ENCODE results near the gene SOX8.

The SOX8 gene

GRCh38 chr16:1012135-1012534 is 30.6 kb downstream of the SOX8 start:
- Histone ChIP-seq H3K9me3 (ENCODE audit: low read length) (no peaks in the 10 kb centered on the region), H3K4me3 (ENCODE audit: low read length) (no peak overlapping the region), H3K4me1 (ENCODE audit: insufficient read depth, low read length) (peaks cover 19% of the 10 kb centered on the region), H3K27me3 (ENCODE audit: insufficient read depth, low read length) (peaks cover 34% of the 10 kb centered on the region), H3K36me3 (ENCODE audit: insufficient read depth, low read length) (no peaks in the 10 kb centered on the region), H2AFZ (ENCODE audit: low read depth, low read length) (no peak overlapping the region)

- Histone ChIP-seq H3K27me3 (ENCODE audit: insufficient read depth, low read length) (peaks cover 32% of the 10 kb centered on the region), H3K36me3 (ENCODE audit: insufficient read depth, low read length) (no peaks in the 10 kb centered on the region), H3K4me1 (ENCODE audit: insufficient read depth, low read length) (peaks cover 19% of the 10 kb centered on the region), H2AFZ (ENCODE audit: low read depth, low read length) (no peak overlapping the region), H3K9me3 (ENCODE audit: low read length) (no peaks in the 10 kb centered on the region), H3K4me3 (ENCODE audit: low read length) (no peak overlapping the region)
Observed at GRCh38 chr16:1012722-1013592, 31.4 kb downstream of the SOX8 start.

- Histone ChIP-seq H3K4me3 (ENCODE audit: low read length) (no peak overlapping the region), H3K9me3 (ENCODE audit: low read length) (no peaks in the 10 kb centered on the region), H2AFZ (ENCODE audit: low read depth, low read length) (no peak overlapping the region), H3K27me3 (ENCODE audit: insufficient read depth, low read length) (peaks cover 27% of the 10 kb centered on the region), H3K4me1 (ENCODE audit: insufficient read depth, low read length) (peaks cover 19% of the 10 kb centered on the region), H3K36me3 (ENCODE audit: insufficient read depth, low read length) (no peaks in the 10 kb centered on the region)
Observed at GRCh38 chr16:1013593-1013900, 32.0 kb downstream of the SOX8 start.

GRCh38 chr16:1014221-1014620 is 32.7 kb downstream of the SOX8 start:
- no peaks in the 10 kb centered on the region for H3K36me3 ChIP-seq (ENCODE audit: insufficient read depth, low read length)
- no peak overlapping the region for H2AFZ ChIP-seq (ENCODE audit: low read depth, low read length)
- H3K4me3 ChIP-seq (ENCODE audit: low read length), result no peak overlapping the region
- peaks cover 23% of the 10 kb centered on the region for H3K27me3 ChIP-seq (ENCODE audit: insufficient read depth, low read length)
- peaks cover 19% of the 10 kb centered on the region for H3K4me1 ChIP-seq (ENCODE audit: insufficient read depth, low read length)
- H3K9me3 ChIP-seq (ENCODE audit: low read length), result no peaks in the 10 kb centered on the region

- Histone ChIP-seq H3K4me1 (ENCODE audit: insufficient read depth, low read length) (peaks cover 16% of the 10 kb centered on the region), H3K27me3 (ENCODE audit: insufficient read depth, low read length) (peaks cover 18% of the 10 kb centered on the region)
Observed at GRCh38 chr16:1014771-1015495, 33.4 kb downstream of the SOX8 start.

GRCh38 chr16:1018447-1019198 is 37.1 kb downstream of the SOX8 start:
- no peaks in the 10 kb centered on the region for H3K36me3 ChIP-seq (ENCODE audit: insufficient read depth, low read length)
- no peak overlapping the region for H3K4me3 ChIP-seq (ENCODE audit: low read length)
- no peaks in the 10 kb centered on the region for H3K9me3 ChIP-seq (ENCODE audit: low read length)

More at GRCh38 chr16:1014771-1015495, 33.4 kb downstream of the SOX8 start:
- no peaks in the 10 kb centered on the region for H3K36me3 ChIP-seq (ENCODE audit: insufficient read depth, low read length)
- H2AFZ ChIP-seq (ENCODE audit: low read depth, low read length), result no peak overlapping the region
- no peaks in the 10 kb centered on the region for H3K9me3 ChIP-seq (ENCODE audit: low read length)
- H3K4me3 ChIP-seq (ENCODE audit: low read length), result no peak overlapping the region

GRCh38 chr16:1019231-1020090 is 37.9 kb downstream of the SOX8 start:
- Histone ChIP-seq H3K4me1 (ENCODE audit: insufficient read depth, low read length) (peaks cover 5% of the 10 kb centered on the region), H3K9me3 (ENCODE audit: low read length) (no peaks in the 10 kb centered on the region), H2AFZ (ENCODE audit: low read depth, low read length) (no peak overlapping the region), H3K4me3 (ENCODE audit: low read length) (no peak overlapping the region), H3K36me3 (ENCODE audit: insufficient read depth, low read length) (no peaks in the 10 kb centered on the region), H3K27me3 (ENCODE audit: insufficient read depth, low read length) (no peaks in the 10 kb centered on the region)

More at GRCh38 chr16:1018447-1019198, 37.1 kb downstream of the SOX8 start:
- Histone ChIP-seq H3K4me1 (ENCODE audit: insufficient read depth, low read length) (no peaks in the 10 kb centered on the region), H3K27me3 (ENCODE audit: insufficient read depth, low read length) (no peaks in the 10 kb centered on the region), H2AFZ (ENCODE audit: low read depth, low read length) (no peak overlapping the region)

- no peaks in the 10 kb centered on the region for H3K9me3 ChIP-seq (ENCODE audit: low read length)
- H3K36me3 ChIP-seq (ENCODE audit: insufficient read depth, low read length), result no peaks in the 10 kb centered on the region
Observed at GRCh38 chr16:1020091-1020399, 38.5 kb downstream of the SOX8 start.

GRCh38 chr16:1020591-1020990 is 39.0 kb downstream of the SOX8 start:
- no peaks in the 10 kb centered on the region for H3K27me3 ChIP-seq (ENCODE audit: insufficient read depth, low read length)
- no peaks in the 10 kb centered on the region for H3K9me3 ChIP-seq (ENCODE audit: low read length)
- H3K4me3 ChIP-seq (ENCODE audit: low read length), result no peak overlapping the region
- no peaks in the 10 kb centered on the region for H3K36me3 ChIP-seq (ENCODE audit: insufficient read depth, low read length)
- H2AFZ ChIP-seq (ENCODE audit: low read depth, low read length), result no peak overlapping the region
- H3K4me1 ChIP-seq (ENCODE audit: insufficient read depth, low read length), result peaks cover 5% of the 10 kb centered on the region

More at GRCh38 chr16:1020091-1020399, 38.5 kb downstream of the SOX8 start:
- H3K4me3 ChIP-seq (ENCODE audit: low read length), result no peak overlapping the region
- no peaks in the 10 kb centered on the region for H3K27me3 ChIP-seq (ENCODE audit: insufficient read depth, low read length)
- no peak overlapping the region for H2AFZ ChIP-seq (ENCODE audit: low read depth, low read length)
- peaks cover 5% of the 10 kb centered on the region for H3K4me1 ChIP-seq (ENCODE audit: insufficient read depth, low read length)

- no peaks in the 10 kb centered on the region for H3K9me3 ChIP-seq (ENCODE audit: low read length)
- peaks cover 11% of the 10 kb centered on the region for H3K4me1 ChIP-seq (ENCODE audit: insufficient read depth, low read length)
- H2AFZ ChIP-seq (ENCODE audit: low read depth, low read length), result no peak overlapping the region
- H3K27me3 ChIP-seq (ENCODE audit: insufficient read depth, low read length), result no peaks in the 10 kb centered on the region
- H3K36me3 ChIP-seq (ENCODE audit: insufficient read depth, low read length), result no peaks in the 10 kb centered on the region
- no peak overlapping the region for H3K4me3 ChIP-seq (ENCODE audit: low read length)
Observed at GRCh38 chr16:1021553-1022160, 40.1 kb downstream of the SOX8 start.

- no peak overlapping the region for H3K4me3 ChIP-seq (ENCODE audit: low read length)
Observed at GRCh38 chr16:1022466-1022865, 40.9 kb downstream of the SOX8 start.

GRCh38 chr16:1024138-1024537 is 42.6 kb downstream of the SOX8 start:
- H3K9me3 ChIP-seq (ENCODE audit: low read length), result peaks cover 4% of the 10 kb centered on the region
- no peak overlapping the region for H2AFZ ChIP-seq (ENCODE audit: low read depth, low read length)
- no peak overlapping the region for H3K4me3 ChIP-seq (ENCODE audit: low read length)
- H3K36me3 ChIP-seq (ENCODE audit: insufficient read depth, low read length), result no peaks in the 10 kb centered on the region
- peaks cover 12% of the 10 kb centered on the region for H3K27me3 ChIP-seq (ENCODE audit: insufficient read depth, low read length)
- H3K4me1 ChIP-seq (ENCODE audit: insufficient read depth, low read length), result peaks cover 11% of the 10 kb centered on the region

More at GRCh38 chr16:1022466-1022865, 40.9 kb downstream of the SOX8 start:
- Histone ChIP-seq H3K9me3 (ENCODE audit: low read length) (peaks cover 4% of the 10 kb centered on the region), H2AFZ (ENCODE audit: low read depth, low read length) (no peak overlapping the region), H3K27me3 (ENCODE audit: insufficient read depth, low read length) (no peaks in the 10 kb centered on the region), H3K36me3 (ENCODE audit: insufficient read depth, low read length) (no peaks in the 10 kb centered on the region), H3K4me1 (ENCODE audit: insufficient read depth, low read length) (peaks cover 11% of the 10 kb centered on the region)

Data from neuron (in vitro differentiated cells).